PC-9 (cell line): ENCODE data around the gene ITK. TPM values are rescaled to one million over a fixed set of nuclear protein-coding genes. Genes with fewer than 3 reads are reported as not detected.

Experiments
- BruUV-seq: library from RNA; stranded (reverse); fragments of 400-500 nt; replicated peaks from 2 replicates; lab custom pipeline; 2021; lab: Mats Ljungman, UMichigan
- CTCF ChIA-PET: fragments of 300-600 bp; sonication (Branson Sonifier 250); formaldehyde crosslinking; loops from one replicate; lab custom pipeline; 2022; ENCODE audit warnings: antibody characterized with exemption; lab: Charles Lee
- POLR2A ChIA-PET: fragments of 300-600 bp; sonication (Branson Sonifier 250); formaldehyde crosslinking; loops from one replicate; lab custom pipeline; 2022; ENCODE audit warnings: antibody characterized with exemption; ENCODE audit not compliant: unreplicated experiment; lab: Charles Lee
- DNase-seq, 2 experiments: peaks; one replicate each; pipeline versions ENCODE4 v3.0.0 to v3.0.0-alpha.2; 2015 to 2022; ENCODE audit warnings: mixed read lengths in 1 of 2
- H2AFZ ChIP-seq: fragments of 200-600 bp; sonication (generic); 2 replicates; pipeline ENCODE4 v1.8.1; 2017; ENCODE audit warnings: antibody characterized with exemption
- H3F3A ChIP-seq: fragments of 200-600 bp; sonication (generic); 2 replicates; pipeline ENCODE4 v1.8.1; 2017; ENCODE audit warnings: antibody characterized with exemption, mild to moderate bottlenecking, low read depth; ENCODE audit not compliant: insufficient read depth
- H3K27ac ChIP-seq: fragments of 200-600 bp; sonication (generic); 2 replicates; pipeline ENCODE4 v1.6.1; 2016; ENCODE audit warnings: mixed run types
- H3K27me3 ChIP-seq: fragments of 200-600 bp; sonication (generic); 2 replicates; pipeline ENCODE4 v1.6.1; 2016; ENCODE audit warnings: low read depth, mixed run types; ENCODE audit not compliant: insufficient read depth
- H3K36me3 ChIP-seq: fragments of 200-600 bp; sonication (generic); 2 replicates; pipeline ENCODE4 v1.6.1; 2016; ENCODE audit warnings: low read depth, mixed run types
- H3K4me1 ChIP-seq: fragments of 200-600 bp; sonication (generic); replicated peaks from 2 replicates; pipeline ENCODE4 v1.6.1; 2016; ENCODE audit warnings: mixed run types; ENCODE audit not compliant: insufficient read depth
- H3K4me2 ChIP-seq: fragments of 200-600 bp; sonication (generic); 2 replicates; pipeline ENCODE4 v1.6.1; 2017; ENCODE audit warnings: mixed run types
- H3K4me3 ChIP-seq: fragments of 200-600 bp; sonication (generic); 2 replicates; pipeline ENCODE4 v1.6.1; 2016; ENCODE audit warnings: mixed run types
- H3K79me2 ChIP-seq: fragments of 200-600 bp; sonication (generic); 2 replicates; pipeline ENCODE4 v1.6.1; 2017; ENCODE audit warnings: low read depth, mixed run types
- H3K9me2 ChIP-seq: fragments of 200-600 bp; sonication (generic); 2 replicates; pipeline ENCODE4 v1.8.1; 2017; ENCODE audit warnings: mild to moderate bottlenecking; ENCODE audit not compliant: insufficient read depth
- H3K9me3 ChIP-seq: fragments of 200-600 bp; sonication (generic); 2 replicates; pipeline ENCODE4 v1.8.1; 2016; ENCODE audit warnings: low read depth; ENCODE audit not compliant: insufficient read depth
- H4K20me1 ChIP-seq: fragments of 200-600 bp; sonication (generic); 2 replicates; pipeline ENCODE4 v1.8.1; 2017; ENCODE audit not compliant: insufficient read depth
- EZH2 ChIP-seq: fragments of 200-600 bp; sonication (generic); IDR thresholded peaks from 2 replicates; pipeline ENCODE4 v1.8.0; 2017; ENCODE audit warnings: antibody characterized with exemption, low read depth
- intact Hi-C: fragments of 100-400 bp; cut with micrococcal nuclease; formaldehyde crosslinking; loops from one replicate; pipeline ENCODE4 v1.10.0; 2022; ENCODE audit not compliant: unreplicated experiment
- total RNA-seq: library from RNA; stranded (reverse); gene quantifications from 2 replicates; pipeline ENCODE4 v1.2.3, GENCODE V29; 2021
- TF ChIP-seq, protein P1 (sequence below): fragments of 200-600 bp; sonication (generic); conservative IDR thresholded peaks from 2 replicates; pipeline ENCODE4 v1.6.1; 2017; ENCODE audit warnings: mixed run types, antibody characterized with exemption, mild to moderate bottlenecking, moderate library complexity

ITK gene
- total RNA-seq, 1 experiment from 2014 or later = not detected

DNA sequence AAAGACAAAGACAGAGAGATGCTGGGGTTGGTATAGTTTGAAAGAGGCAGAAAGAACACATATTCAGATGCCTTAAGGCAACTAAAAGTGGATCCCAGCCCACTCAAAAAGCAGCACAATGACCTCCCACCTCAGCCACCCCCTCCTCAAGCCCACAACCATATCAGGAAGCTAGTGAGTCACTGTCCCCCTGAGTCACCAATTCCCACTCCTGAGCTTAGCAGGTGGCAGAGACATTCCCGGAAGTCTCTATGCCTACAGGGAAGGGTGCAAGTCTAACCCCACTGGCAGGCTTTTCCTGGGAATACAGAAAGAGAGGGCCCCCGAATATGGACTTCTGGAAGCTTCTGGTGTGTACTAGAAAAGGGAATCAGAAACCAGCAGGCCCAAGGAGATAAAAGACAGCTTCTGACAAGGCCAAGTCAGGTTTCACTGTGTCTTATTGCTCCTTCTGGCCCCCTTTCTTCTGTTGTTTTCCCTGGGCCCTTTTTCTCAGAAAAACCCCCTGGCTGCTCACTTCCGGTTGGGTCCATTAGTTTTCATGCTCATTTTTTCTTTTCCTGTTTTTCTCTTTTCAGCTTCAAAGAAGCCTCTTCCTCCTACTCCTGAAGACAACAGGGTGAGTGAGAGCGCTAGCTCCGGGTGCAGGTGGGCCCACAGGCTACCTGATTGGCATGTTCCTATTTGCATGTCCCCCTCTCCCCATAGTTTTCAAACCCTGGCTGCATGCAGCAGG lies 36.8 kb downstream of the ITK start:
- Histone ChIP-seq H3K79me2 (no peaks in the 10 kb centered on the region), H3K9me2 (no peaks in the 10 kb centered on the region), H4K20me1 (no peaks in the 10 kb centered on the region), H3K36me3 (no peaks in the 10 kb centered on the region), H3K9me3 (no peaks in the 10 kb centered on the region), H2AFZ (no peak overlapping the region), H3K4me2 (no peak overlapping the region), H3K27me3 (peaks cover 22% of the 10 kb centered on the region), H3K4me1 (no peaks in the 10 kb centered on the region), H3F3A (no peaks in the 10 kb centered on the region), H3K27ac (no peak overlapping the region), H3K4me3 (no peak overlapping the region)
- BruUV-seq = no TSS peak
- intact Hi-C loops = no loop called here
- CTCF ChIA-PET = no interaction called here
- TF ChIP-seq, protein P1, sequence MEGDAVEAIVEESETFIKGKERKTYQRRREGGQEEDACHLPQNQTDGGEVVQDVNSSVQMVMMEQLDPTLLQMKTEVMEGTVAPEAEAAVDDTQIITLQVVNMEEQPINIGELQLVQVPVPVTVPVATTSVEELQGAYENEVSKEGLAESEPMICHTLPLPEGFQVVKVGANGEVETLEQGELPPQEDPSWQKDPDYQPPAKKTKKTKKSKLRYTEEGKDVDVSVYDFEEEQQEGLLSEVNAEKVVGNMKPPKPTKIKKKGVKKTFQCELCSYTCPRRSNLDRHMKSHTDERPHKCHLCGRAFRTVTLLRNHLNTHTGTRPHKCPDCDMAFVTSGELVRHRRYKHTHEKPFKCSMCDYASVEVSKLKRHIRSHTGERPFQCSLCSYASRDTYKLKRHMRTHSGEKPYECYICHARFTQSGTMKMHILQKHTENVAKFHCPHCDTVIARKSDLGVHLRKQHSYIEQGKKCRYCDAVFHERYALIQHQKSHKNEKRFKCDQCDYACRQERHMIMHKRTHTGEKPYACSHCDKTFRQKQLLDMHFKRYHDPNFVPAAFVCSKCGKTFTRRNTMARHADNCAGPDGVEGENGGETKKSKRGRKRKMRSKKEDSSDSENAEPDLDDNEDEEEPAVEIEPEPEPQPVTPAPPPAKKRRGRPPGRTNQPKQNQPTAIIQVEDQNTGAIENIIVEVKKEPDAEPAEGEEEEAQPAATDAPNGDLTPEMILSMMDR = no peak
- TF ChIP-seq EZH2 = no peak
- no peak for DNase-seq
- POLR2A ChIA-PET = no interaction called here

DNA sequence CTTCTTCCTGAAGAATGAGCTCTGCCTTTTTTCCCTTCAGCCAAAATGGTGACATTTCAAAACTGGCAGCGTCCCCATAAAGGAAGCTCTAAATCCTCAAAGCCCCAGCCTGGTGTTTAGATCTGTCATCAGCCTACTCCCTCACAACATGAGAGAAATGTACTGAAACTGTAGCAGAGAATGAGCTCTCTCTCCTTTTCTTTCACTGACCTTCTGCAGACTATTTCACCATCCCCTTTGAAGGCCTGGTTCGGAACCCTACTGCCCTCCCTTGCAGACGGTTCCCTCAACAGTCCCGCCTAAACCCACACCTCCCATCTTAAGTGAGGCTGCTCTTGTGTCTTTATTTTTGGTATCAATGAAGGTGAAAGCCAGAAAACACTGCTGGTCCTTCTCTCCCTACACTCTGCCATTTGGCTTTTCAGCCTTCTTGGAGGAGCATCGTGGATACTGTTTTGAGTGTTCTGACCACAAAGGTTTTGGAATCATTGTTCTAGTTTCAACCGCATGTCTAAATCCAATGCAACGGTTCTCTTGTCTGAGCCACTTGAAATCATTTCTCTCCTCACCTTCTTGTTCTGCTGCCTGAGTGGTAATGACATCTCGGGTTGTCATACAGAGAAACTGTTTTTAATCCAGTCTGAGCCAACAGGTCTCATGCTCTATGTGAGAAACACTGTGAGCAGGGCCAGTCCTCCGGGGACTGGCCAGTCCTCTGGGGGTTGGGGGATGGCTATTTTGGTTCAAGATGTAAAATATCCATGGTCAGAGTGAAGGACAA lies 39.0 kb downstream of the ITK start:
- ChIA-PET CTCF (no interaction called here), POLR2A (no interaction called here)
- TF ChIP-seq, protein P1 = no peak
- no peak for TF ChIP-seq EZH2

GRCh38 chr5:157221959-157222358 lies 41.3 kb downstream of the ITK start:
- Histone ChIP-seq H3K27ac (no peak overlapping the region), H2AFZ (no peak overlapping the region), H3K4me3 (no peak overlapping the region), H3K4me1 (no peaks in the 10 kb centered on the region), H3K9me3 (no peaks in the 10 kb centered on the region), H3K4me2 (no peak overlapping the region), H3K9me2 (no peaks in the 10 kb centered on the region), H4K20me1 (no peaks in the 10 kb centered on the region), H3K27me3 (peaks cover 19% of the 10 kb centered on the region), H3F3A (no peaks in the 10 kb centered on the region), H3K36me3 (no peaks in the 10 kb centered on the region), H3K79me2 (no peaks in the 10 kb centered on the region)
- no peak for DNase-seq
- no TSS peak for BruUV-seq
- intact Hi-C loops = no loop called here
- TF ChIP-seq, protein P1 = no peak
- TF ChIP-seq EZH2 = no peak
- ChIA-PET POLR2A (no interaction called here), CTCF (interaction anchor here (0.6 kb wide), 1 partner anchor 239 kb away, joined by 8 read pairs; no protein-coding TSS in a partner anchor)

More for the DNA sequence above, 39.0 kb downstream of the ITK start:
- DNase-seq = no peak
- no TSS peak for BruUV-seq
- intact Hi-C loops = no loop called here
- no peaks in the 10 kb centered on the region for H3K4me1 ChIP-seq
- no peak overlapping the region for H3K4me3 ChIP-seq
- H3K27me3 ChIP-seq = peaks cover 31% of the 10 kb centered on the region
- H2AFZ ChIP-seq = no peak overlapping the region
- H3K79me2 ChIP-seq = no peaks in the 10 kb centered on the region
- no peaks in the 10 kb centered on the region for H3K9me3 ChIP-seq
- no peaks in the 10 kb centered on the region for H3F3A ChIP-seq
- no peaks in the 10 kb centered on the region for H3K36me3 ChIP-seq
- no peaks in the 10 kb centered on the region for H3K9me2 ChIP-seq
- H4K20me1 ChIP-seq = no peaks in the 10 kb centered on the region
- no peak overlapping the region for H3K4me2 ChIP-seq
- H3K27ac ChIP-seq = no peak overlapping the region
